ENCODE data around the gene CSPG4.

- TF ChIP-seq SUZ12 (IDR thresholded peaks at IDR 0.05; ENCODE audit: extremely low read depth, insufficient read depth, insufficient read length) (no peak), YY1 (IDR thresholded peaks at IDR 0.05; ENCODE audit: insufficient read depth, insufficient read length) (no peak), ZNF274 (IDR thresholded peaks at IDR 0.05; ENCODE audit: low read depth, low read length) (no peak)
Observed at GRCh38 chr15:75653347-75653913, 59.2 kb downstream of the CSPG4 start.

Measured in NT2/D1 (cell line).